Right lobe of liver (tissue), 6 donors: Measurements from ENCODE around the gene SLC30A1. TPM values are rescaled to one million over a fixed set of nuclear protein-coding genes. Genes with fewer than 3 reads are reported as not detected.
"Not testable (repeated sequence)": the region's sequence is repeated elsewhere in the genome, so short reads cannot be mapped to it uniquely, and the experiment has no call there.

Experiments used
- ATAC-seq, 4 donors: fragments of 200-7000 bp; cut with Tn5 transposase; one replicate each; pipeline ENCODE4 v1.9.1; 2020; ENCODE audit warnings: mild to moderate bottlenecking in 4 of 4, moderate library complexity in 4 of 4
- DNase-seq, 3 donors: peaks; one replicate each; pipeline ENCODE4 v3.0.0-alpha.2; 2020
- H3K27ac ChIP-seq, 3 donors: fragments of 200-600 bp; one replicate each; pipeline ENCODE4 v1.8.0; 2022
- H3K27me3 ChIP-seq, 2 donors: fragments of 200-600 bp; one replicate each; pipeline ENCODE4 v1.8.0; 2022
- H3K36me3 ChIP-seq, 4 donors: fragments of 200-600 bp; sonication (generic) in 1 of 4; one replicate each; pipeline versions ENCODE4 v1.5.1 to v1.8.0; 2017 to 2022; ENCODE audit warnings: control low read depth in 1 of 4
- H3K4me1 ChIP-seq, 4 donors: fragments of 200-600 bp; sonication (generic) in 1 of 4; one replicate each; pipeline versions ENCODE4 v1.5.1 to v1.8.0; 2017 to 2022; ENCODE audit warnings: control low read depth in 1 of 4
- H3K4me3 ChIP-seq, 3 donors: fragments of 200-600 bp; one replicate each; pipeline ENCODE4 v1.8.0; 2022
- H3K9me3 ChIP-seq, 4 donors: fragments of 200-600 bp; sonication (generic) in 1 of 4; one replicate each; pipeline versions ENCODE4 v1.5.1 to v1.8.0; 2017 to 2022; ENCODE audit warnings: control low read depth in 1 of 4
- CTCF ChIP-seq, 4 donors: fragments of 200-600 bp in 3 of 4; fragments of 450-650 bp in 1 of 4; IDR thresholded peaks; one replicate each; pipeline versions ENCODE4 v1.5.1 to v1.8.0; 2016 to 2022; ENCODE audit warnings: antibody characterized with exemption in 4 of 4, mild to moderate bottlenecking in 2 of 4
- POLR2A ChIP-seq: fragments of 450-650 bp; IDR thresholded peaks from one replicate; pipeline ENCODE4 v1.6.1; 2017; ENCODE audit warnings: antibody characterized with exemption, mild to moderate bottlenecking
- WGBS: methylation state at CpG from one replicate; pipeline ENCODE4 v1.1.6; 2018; ENCODE audit warnings: low coverage, low lambda C conversion rate; ENCODE audit not compliant: insufficient coverage; ENCODE audit errors: missing lambda C conversion rate; 5-methylcytosine and 5-hydroxymethylcytosine counted together
- intact Hi-C, 2 donors: fragments of 100-400 bp; cut with DNase I; formaldehyde crosslinking; loops; one replicate each; pipeline versions ENCODE4 v1.11.2 to v1.14.1; 2022
- long read RNA-seq: library from polyadenylated mRNA; unstranded; transcript quantifications from one replicate; pipeline ENCODE4 v2.0.0, GENCODE V29; 2019
- total RNA-seq, 6 experiments: library from RNA; depleted of rRNA in 2 of 6; stranded (reverse); fragments of >200 nt in 2 of 6; fragmentation: NEBNext Ultra II Directional in 3 of 6; extraction: Animal tissue kit (Norgen Biotek cat#: 25700) in 3 of 6; gene quantifications; one replicate each; pipeline versions ENCODE4 v1.1.0 to v1.2.4, GENCODE V29; 2016 to 2023
- donor health status: DM: no; HTN: yes; CAD: no.
- donor health status: DM: no; HTN: no; CAD: no.
- donor health status: DM: no; HTN: no; CAD: no.
- donor health status: DM: no; HTN: yes; CAD: no.
- donor health status: DM: no; HTN: yes; CAD: no.

Gene SLC30A1
- 10 to 100 TPM; 23.2 to 72.9 (median 48.2) TPM for total RNA-seq
- long read RNA-seq, partial matches to known transcripts, result 2 of 2 reads
- long read RNA-seq, other reads (novel, unspliced or antisense), result 0 of 2 reads

- H3K4me3 ChIP-seq, result peak within 1 kb of the TSS; percentile 71 to 97 (median 91)
- peak within 1 kb of the TSS; percentile 85 to 96 (median 91) for H3K27ac ChIP-seq
- intact Hi-C loops, result no loop called here
- H3K4me1 ChIP-seq, result peaks cover 0 to 27% (median 8%) of the 10 kb centered on the region in 4 donors
- TF ChIP-seq CTCF (IDR thresholded peaks at IDR 0.05), result no peak
- TF ChIP-seq POLR2A, result peak; percentile 97
- under 1% methylated on average over 31 of the region's 98 CpGs for WGBS
- H3K36me3 ChIP-seq, result peaks cover 0 to 23% (median 7%) of the 10 kb centered on the region in 4 donors
- no peaks in the 10 kb centered on the region for H3K9me3 ChIP-seq
- ATAC-seq, result peak; percentile 84 to 93 (median 88)
- no peaks in the 10 kb centered on the region for H3K27me3 ChIP-seq
- peak; percentile 100 for DNase-seq
These were observed at the start of gene SLC30A1 for GRCh38 chr1:211578640-211579439. Gene SLC30A1, minus strand, starts transcription at chr1:211579161. Its CDS starts 549 bp downstream, at chr1:211578612.

- ATAC-seq (no peak), DNase-seq (no peak)
- intact Hi-C loops, result no loop called here
These were observed 49.5 kb upstream of the SLC30A1 start for GRCh38 chr1:211628417-211628816.

GRCh38 chr1:211627259-211627658, 48.3 kb upstream of the SLC30A1 start:
- no peak for DNase-seq
- Histone ChIP-seq H3K27ac (no peak overlapping the region), H3K36me3 (no peaks in the 10 kb centered on the region), H3K9me3 (no peaks in the 10 kb centered on the region), H3K4me3 (no peak overlapping the region), H3K4me1 (no peaks in the 10 kb centered on the region), H3K27me3 (no peaks in the 10 kb centered on the region)
- TF ChIP-seq POLR2A, result no peak
- no peak for TF ChIP-seq CTCF (IDR thresholded peaks at IDR 0.05)
- no peak for ATAC-seq
- 94% methylated on average over 4 of the region's 4 CpGs for WGBS
- intact Hi-C loops, result no loop called here

More at GRCh38 chr1:211628417-211628816, 49.5 kb upstream of the SLC30A1 start:
- 74% methylated on average over 4 of the region's 4 CpGs for WGBS
- Histone ChIP-seq H3K27me3 (no peaks in the 10 kb centered on the region), H3K4me3 (no peak overlapping the region), H3K36me3 (no peaks in the 10 kb centered on the region), H3K4me1 (peaks cover 0 to 12% (median 5%) of the 10 kb centered on the region in 4 donors), H3K27ac (no peak overlapping the region), H3K9me3 (no peaks in the 10 kb centered on the region)
- no peak for TF ChIP-seq CTCF (IDR thresholded peaks at IDR 0.05)

- H3K4me3 ChIP-seq, DNase-seq, H3K27ac ChIP-seq, ATAC-seq, H3K9me3 ChIP-seq, H3K36me3 ChIP-seq, H3K27me3 ChIP-seq, intact Hi-C loops, H3K4me1 ChIP-seq: not testable (repeated sequence)
- WGBS, result 95% methylated on average over 6 of the region's 7 CpGs
These were observed 46.9 kb upstream of the SLC30A1 start for GRCh38 chr1:211625866-211626265.

GRCh38 chr1:211625040-211625439, 46.1 kb upstream of the SLC30A1 start:
- no peaks in the 10 kb centered on the region for H3K27me3 ChIP-seq
- peak; percentile 93 to 98 (median 96) for ATAC-seq
- WGBS, result 58% methylated on average over 2 of the region's 2 CpGs
- intact Hi-C loops, result no loop called here
- H3K9me3 ChIP-seq, result no peaks in the 10 kb centered on the region
- no peaks in the 10 kb centered on the region for H3K4me1 ChIP-seq
- no peak overlapping the region for H3K4me3 ChIP-seq
- DNase-seq, result peak in 2 of 3 donors; percentile 58 to 72
- no peak overlapping the region for H3K27ac ChIP-seq
- no peaks in the 10 kb centered on the region for H3K36me3 ChIP-seq
- TF ChIP-seq CTCF (IDR thresholded peaks at IDR 0.05) (peak; percentile 37 to 47 (median 42)), POLR2A (no peak)
